ENCODE data around the gene PCSK1.

- TF ChIP-seq CTCF (IDR thresholded peaks at IDR 0.05; ENCODE audit: extremely low read depth in 1 of 2, insufficient read depth in 1 of 2, low read depth in 1 of 2, low read length in 2 of 2) (no peak), POLR2A (IDR thresholded peaks at IDR 0.05; ENCODE audit: low read depth, low read length) (no peak), FOS (IDR thresholded peaks at IDR 0.05; ENCODE audit: borderline replicate concordance, insufficient read depth, low read length) (no peak)
Observed at GRCh38 chr5:96353220-96353619, 79.8 kb downstream of the PCSK1 start.
